T-helper 9 cell (primary cell): ENCODE results near the gene TMC5.

Experiments
- DNase-seq: peaks from one replicate; pipeline ENCODE4 v3.0.0-alpha.2; 2020

The TMC5 gene

DNA sequence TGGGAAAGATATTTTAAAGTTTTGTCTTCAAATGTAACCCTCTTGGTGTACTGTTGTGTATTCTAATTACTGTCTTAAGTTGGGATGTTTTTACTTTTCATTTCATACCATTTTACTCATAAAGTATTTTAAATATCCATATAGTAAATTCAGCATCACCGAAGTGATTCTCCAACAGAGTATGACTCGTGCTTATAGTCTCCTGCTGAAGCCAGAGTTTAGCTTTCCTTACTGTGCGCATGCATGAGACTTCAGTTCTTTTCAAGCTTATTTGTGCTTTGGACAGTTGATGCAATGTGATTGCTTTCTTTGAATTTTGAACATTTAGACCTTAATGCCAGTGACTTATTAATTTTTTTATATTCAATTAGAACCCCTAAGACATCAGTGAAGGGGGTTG, 130.5 kb downstream of the TMC5 start:
- DNase-seq, result no peak
